ENCODE data around the gene GFRAL. TPM values are rescaled to one million over a fixed set of nuclear protein-coding genes. Genes with fewer than 3 reads are reported as not detected.

The GFRAL gene
- total RNA-seq, 3 donors from 2014 or later, result not detected

GRCh38 chr6:55447891-55448290 is 120.6 kb downstream of the GFRAL start:
- no peak for TF ChIP-seq CTCF (IDR thresholded peaks at IDR 0.05)
- intact Hi-C loops (cut with DNase I, micrococcal nuclease), result no loop called here
- no peak for ATAC-seq
- Histone ChIP-seq H3K4me1 (ENCODE audit: low read depth) (no peaks in the 10 kb centered on the region), H3K36me3 (ENCODE audit: low read depth) (no peaks in the 10 kb centered on the region), H3K4me3 (no peak overlapping the region), H3K9me3 (no peaks in the 10 kb centered on the region)
- no peak for DNase-seq

GRCh38 chr6:55448451-55448850 is 121.2 kb downstream of the GFRAL start:
- H3K4me1 ChIP-seq (ENCODE audit: low read depth), result no peaks in the 10 kb centered on the region
- DNase-seq, result no peak
- intact Hi-C loops (cut with DNase I, micrococcal nuclease), result no loop called here
- TF ChIP-seq CTCF (IDR thresholded peaks at IDR 0.05), result no peak
- H3K4me3 ChIP-seq, result no peak overlapping the region
- H3K36me3 ChIP-seq (ENCODE audit: low read depth), result no peaks in the 10 kb centered on the region
- no peak for ATAC-seq
- H3K9me3 ChIP-seq, result no peaks in the 10 kb centered on the region

DNA sequence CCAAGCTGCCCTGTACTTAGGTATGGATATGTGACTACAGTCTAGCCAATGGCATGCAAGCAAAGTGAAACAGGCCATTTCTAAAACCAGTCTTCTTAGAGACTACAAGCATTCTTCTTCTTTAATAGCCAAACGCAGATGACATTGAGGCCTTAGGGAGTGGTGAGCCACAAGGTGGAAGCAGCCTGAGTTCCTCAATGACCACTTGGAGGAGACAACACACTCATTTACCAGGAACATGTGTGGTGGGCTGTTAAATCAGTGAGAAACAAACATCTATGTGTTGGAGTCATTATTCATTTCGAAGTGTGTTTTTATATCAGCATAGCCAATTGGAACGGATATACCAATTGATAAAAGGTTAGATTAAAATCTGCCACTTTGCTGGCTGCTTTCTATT is 122.0 kb downstream of the GFRAL start:
- TF ChIP-seq CTCF (IDR thresholded peaks at IDR 0.05), result no peak
- no peak for ATAC-seq
- intact Hi-C loops (cut with DNase I, micrococcal nuclease), result no loop called here

DNA sequence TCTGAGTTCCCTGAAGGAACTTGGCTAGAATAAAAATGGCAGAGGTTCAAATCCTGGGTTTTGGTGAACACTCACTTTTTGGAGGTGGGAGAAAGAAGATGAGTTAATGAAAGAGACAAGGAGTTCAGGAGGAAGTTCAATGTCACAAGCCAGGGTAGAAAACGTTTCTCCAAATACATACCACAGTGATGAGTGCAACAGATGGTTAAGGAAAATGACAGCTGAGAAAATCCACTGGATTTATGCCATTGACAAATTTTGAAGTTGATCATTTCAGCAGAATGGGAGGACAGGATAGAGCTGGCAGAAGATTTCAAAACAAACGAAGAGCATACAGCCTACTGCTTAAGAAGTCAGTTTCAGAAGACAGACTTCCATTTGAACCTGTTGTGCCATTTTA is 122.7 kb downstream of the GFRAL start:
- DNase-seq, result no peak
- no peaks in the 10 kb centered on the region for H3K36me3 ChIP-seq (ENCODE audit: low read depth)
- no peaks in the 10 kb centered on the region for H3K4me1 ChIP-seq (ENCODE audit: low read depth)
- no peak for ATAC-seq
- H3K9me3 ChIP-seq, result no peaks in the 10 kb centered on the region
- no peak overlapping the region for H3K4me3 ChIP-seq
- intact Hi-C loops (cut with DNase I, micrococcal nuclease), result loop anchor here in 1 of 2 donors (10.0 kb wide), 1 partner anchor 435 kb away; no protein-coding TSS in a partner anchor
- no peak for TF ChIP-seq CTCF (IDR thresholded peaks at IDR 0.05)

More for the DNA sequence above, 122.0 kb downstream of the GFRAL start:
- H3K36me3 ChIP-seq (ENCODE audit: low read depth), result no peaks in the 10 kb centered on the region
- no peak for DNase-seq
- H3K4me1 ChIP-seq (ENCODE audit: low read depth), result no peaks in the 10 kb centered on the region
- H3K4me3 ChIP-seq, result no peak overlapping the region
- H3K9me3 ChIP-seq, result no peaks in the 10 kb centered on the region

Other genes with a start within 250 kb of the GFRAL start
- gene HCRTR2, start 153.0 kb upstream of the GFRAL start, total RNA-seq, result not detected

Data from mucosa of descending colon (tissue), 3 donors.